ENCODE data around the gene TPK1.

DNA sequence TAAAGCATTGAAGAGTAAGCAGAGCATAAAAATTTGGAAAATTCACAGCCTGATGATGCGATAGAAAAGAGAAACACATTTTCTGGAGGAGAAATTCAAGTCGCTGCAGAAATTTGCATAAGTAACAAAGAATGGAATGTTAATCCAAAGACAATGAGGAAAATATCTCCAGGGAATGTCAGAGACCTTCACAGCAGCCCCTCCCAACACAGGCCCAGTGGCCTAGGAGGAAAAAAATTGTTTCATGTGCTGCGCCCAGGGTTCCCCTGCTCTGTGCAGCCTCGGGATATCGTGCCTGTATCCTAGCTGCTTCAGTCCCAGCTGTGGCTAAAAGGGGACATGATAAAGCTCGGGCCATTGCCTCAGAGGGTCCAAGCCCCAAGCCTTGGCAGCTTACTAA, 206.8 kb downstream of the TPK1 start:
- TF ChIP-seq CTCF (conservative IDR thresholded peaks at IDR 0.05; ENCODE audit: low read depth, low read length) (no peak), SMC3 (IDR thresholded peaks at IDR 0.05; ENCODE audit: low read depth, low read length) (no peak)
